HCT116 (cell line): ENCODE measurements around the gene ALDH1A1.

Experiments
- CEBPB ChIP-seq: IDR thresholded peaks from 2 replicates; pipeline ENCODE4 v1.6.1; 2012; ENCODE audit warnings: low read depth
- ELF1 ChIP-seq: IDR thresholded peaks from 2 replicates; pipeline ENCODE4 v1.6.1; 2012; ENCODE audit warnings: low read depth, borderline replicate concordance
- EZH2 ChIP-seq: fragments of 200-600 bp; sonication (generic); IDR thresholded peaks from 2 replicates; pipeline ENCODE4 v1.6.1; 2017; ENCODE audit warnings: antibody characterized with exemption, mixed run types
- JUND ChIP-seq: IDR thresholded peaks from 2 replicates; pipeline ENCODE4 v1.6.1; 2012
- POLR2A ChIP-seq: IDR thresholded peaks from 2 replicates; pipeline ENCODE4 v1.7.0; 2011; ENCODE audit warnings: borderline replicate concordance; ENCODE audit not compliant: insufficient read depth, insufficient read length; ENCODE audit errors: extremely low read depth
- POLR2AphosphoS5 ChIP-seq: IDR thresholded peaks from 2 replicates; pipeline ENCODE4 v1.6.1; 2011; ENCODE audit warnings: mild to moderate bottlenecking, low read depth, low read length, moderate library complexity
- RAD21 ChIP-seq: IDR thresholded peaks from 2 replicates; pipeline ENCODE4 v1.6.1; 2012; ENCODE audit warnings: low read depth, mild to moderate bottlenecking
- SRF ChIP-seq: IDR thresholded peaks from 2 replicates; pipeline ENCODE4 v1.6.1; 2012; ENCODE audit warnings: low read depth
- YY1 ChIP-seq: IDR thresholded peaks from 2 replicates; pipeline ENCODE4 v1.6.1; 2011; ENCODE audit warnings: low read length, low read depth, moderate library complexity, mild to moderate bottlenecking; ENCODE audit not compliant: insufficient replicate concordance; ENCODE audit errors: extremely low read depth
- ZNF274 ChIP-seq: fragments of 200-500 bp; sonication (Bioruptor generic); IDR thresholded peaks from 2 replicates; pipeline ENCODE4 v1.6.1; 2014; ENCODE audit warnings: mild to moderate bottlenecking, low read depth, low read length, inconsistent platforms
- TF ChIP-seq, protein P1 (sequence below), 3 experiments: fragments of 200-600 bp in 1 of 3; sonication (generic) in 1 of 3; IDR thresholded peaks in 2 of 3; conservative IDR thresholded peaks in 1 of 3; 2 replicates each; pipeline ENCODE4 v1.5.1; 2012 to 2017; ENCODE audit warnings: low read depth in 2 of 3, low read length in 2 of 3, antibody characterized with exemption in 1 of 3, borderline replicate concordance in 1 of 3, control low read depth in 1 of 3, mild to moderate bottlenecking in 1 of 3, mixed read lengths in 1 of 3, mixed run types in 1 of 3, moderate library complexity in 1 of 3; ENCODE audit not compliant: insufficient read depth in 1 of 3
- TF ChIP-seq, protein P2 (sequence below): IDR thresholded peaks from 2 replicates; pipeline ENCODE4 v1.6.1; 2011; ENCODE audit warnings: mild to moderate bottlenecking, low read length, moderate library complexity; ENCODE audit not compliant: insufficient replicate concordance; ENCODE audit errors: extremely low read depth
- TF ChIP-seq, protein P3 (sequence below): IDR thresholded peaks from 2 replicates; pipeline ENCODE4 v1.6.1; 2012; ENCODE audit warnings: low read depth

DNA sequence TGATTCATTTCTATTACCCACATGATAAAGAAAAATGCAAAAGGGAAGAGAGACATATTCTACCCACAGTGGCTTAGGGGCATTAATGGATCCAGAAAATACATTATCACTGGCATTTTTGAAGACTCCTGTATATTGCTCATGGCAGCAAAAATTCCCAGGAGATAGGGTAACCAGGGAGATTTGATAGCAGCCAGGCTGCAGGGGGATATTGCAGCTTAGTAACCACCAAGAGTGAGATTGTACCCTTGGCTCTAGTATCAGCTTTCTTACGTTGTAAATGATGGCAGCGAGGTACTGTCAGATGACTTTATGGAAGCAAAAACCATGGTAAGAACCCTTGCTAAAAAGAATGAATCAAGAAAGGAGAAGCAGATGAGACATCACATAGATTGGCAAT is 19.8 kb upstream of the ALDH1A1 start:
- TF ChIP-seq, protein P1, sequence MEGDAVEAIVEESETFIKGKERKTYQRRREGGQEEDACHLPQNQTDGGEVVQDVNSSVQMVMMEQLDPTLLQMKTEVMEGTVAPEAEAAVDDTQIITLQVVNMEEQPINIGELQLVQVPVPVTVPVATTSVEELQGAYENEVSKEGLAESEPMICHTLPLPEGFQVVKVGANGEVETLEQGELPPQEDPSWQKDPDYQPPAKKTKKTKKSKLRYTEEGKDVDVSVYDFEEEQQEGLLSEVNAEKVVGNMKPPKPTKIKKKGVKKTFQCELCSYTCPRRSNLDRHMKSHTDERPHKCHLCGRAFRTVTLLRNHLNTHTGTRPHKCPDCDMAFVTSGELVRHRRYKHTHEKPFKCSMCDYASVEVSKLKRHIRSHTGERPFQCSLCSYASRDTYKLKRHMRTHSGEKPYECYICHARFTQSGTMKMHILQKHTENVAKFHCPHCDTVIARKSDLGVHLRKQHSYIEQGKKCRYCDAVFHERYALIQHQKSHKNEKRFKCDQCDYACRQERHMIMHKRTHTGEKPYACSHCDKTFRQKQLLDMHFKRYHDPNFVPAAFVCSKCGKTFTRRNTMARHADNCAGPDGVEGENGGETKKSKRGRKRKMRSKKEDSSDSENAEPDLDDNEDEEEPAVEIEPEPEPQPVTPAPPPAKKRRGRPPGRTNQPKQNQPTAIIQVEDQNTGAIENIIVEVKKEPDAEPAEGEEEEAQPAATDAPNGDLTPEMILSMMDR (IDR thresholded peaks at IDR 0.05 in 2 of 3, conservative IDR thresholded peaks at IDR 0.05 in 1 of 3; ENCODE audit: borderline replicate concordance in 1 of 3, insufficient read depth in 1 of 3, low read depth in 2 of 3, low read length in 2 of 3), result no peak
- TF ChIP-seq CEBPB (no peak), ZNF274 (no peak), POLR2A (no peak), POLR2AphosphoS5 (no peak), SRF (no peak), YY1 (no peak), RAD21 (no peak), JUND (no peak), EZH2 (no peak), ELF1 (no peak)
- TF ChIP-seq, protein P2, sequence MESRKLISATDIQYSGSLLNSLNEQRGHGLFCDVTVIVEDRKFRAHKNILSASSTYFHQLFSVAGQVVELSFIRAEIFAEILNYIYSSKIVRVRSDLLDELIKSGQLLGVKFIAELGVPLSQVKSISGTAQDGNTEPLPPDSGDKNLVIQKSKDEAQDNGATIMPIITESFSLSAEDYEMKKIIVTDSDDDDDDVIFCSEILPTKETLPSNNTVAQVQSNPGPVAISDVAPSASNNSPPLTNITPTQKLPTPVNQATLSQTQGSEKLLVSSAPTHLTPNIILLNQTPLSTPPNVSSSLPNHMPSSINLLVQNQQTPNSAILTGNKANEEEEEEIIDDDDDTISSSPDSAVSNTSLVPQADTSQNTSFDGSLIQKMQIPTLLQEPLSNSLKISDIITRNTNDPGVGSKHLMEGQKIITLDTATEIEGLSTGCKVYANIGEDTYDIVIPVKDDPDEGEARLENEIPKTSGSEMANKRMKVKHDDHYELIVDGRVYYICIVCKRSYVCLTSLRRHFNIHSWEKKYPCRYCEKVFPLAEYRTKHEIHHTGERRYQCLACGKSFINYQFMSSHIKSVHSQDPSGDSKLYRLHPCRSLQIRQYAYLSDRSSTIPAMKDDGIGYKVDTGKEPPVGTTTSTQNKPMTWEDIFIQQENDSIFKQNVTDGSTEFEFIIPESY, result no peak
- TF ChIP-seq, protein P3, sequence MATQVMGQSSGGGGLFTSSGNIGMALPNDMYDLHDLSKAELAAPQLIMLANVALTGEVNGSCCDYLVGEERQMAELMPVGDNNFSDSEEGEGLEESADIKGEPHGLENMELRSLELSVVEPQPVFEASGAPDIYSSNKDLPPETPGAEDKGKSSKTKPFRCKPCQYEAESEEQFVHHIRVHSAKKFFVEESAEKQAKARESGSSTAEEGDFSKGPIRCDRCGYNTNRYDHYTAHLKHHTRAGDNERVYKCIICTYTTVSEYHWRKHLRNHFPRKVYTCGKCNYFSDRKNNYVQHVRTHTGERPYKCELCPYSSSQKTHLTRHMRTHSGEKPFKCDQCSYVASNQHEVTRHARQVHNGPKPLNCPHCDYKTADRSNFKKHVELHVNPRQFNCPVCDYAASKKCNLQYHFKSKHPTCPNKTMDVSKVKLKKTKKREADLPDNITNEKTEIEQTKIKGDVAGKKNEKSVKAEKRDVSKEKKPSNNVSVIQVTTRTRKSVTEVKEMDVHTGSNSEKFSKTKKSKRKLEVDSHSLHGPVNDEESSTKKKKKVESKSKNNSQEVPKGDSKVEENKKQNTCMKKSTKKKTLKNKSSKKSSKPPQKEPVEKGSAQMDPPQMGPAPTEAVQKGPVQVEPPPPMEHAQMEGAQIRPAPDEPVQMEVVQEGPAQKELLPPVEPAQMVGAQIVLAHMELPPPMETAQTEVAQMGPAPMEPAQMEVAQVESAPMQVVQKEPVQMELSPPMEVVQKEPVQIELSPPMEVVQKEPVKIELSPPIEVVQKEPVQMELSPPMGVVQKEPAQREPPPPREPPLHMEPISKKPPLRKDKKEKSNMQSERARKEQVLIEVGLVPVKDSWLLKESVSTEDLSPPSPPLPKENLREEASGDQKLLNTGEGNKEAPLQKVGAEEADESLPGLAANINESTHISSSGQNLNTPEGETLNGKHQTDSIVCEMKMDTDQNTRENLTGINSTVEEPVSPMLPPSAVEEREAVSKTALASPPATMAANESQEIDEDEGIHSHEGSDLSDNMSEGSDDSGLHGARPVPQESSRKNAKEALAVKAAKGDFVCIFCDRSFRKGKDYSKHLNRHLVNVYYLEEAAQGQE, result no peak
